Measurements from ENCODE around the gene HLF. TPM values are rescaled to one million over a fixed set of nuclear protein-coding genes. Genes with fewer than 3 reads are reported as not detected.

The HLF gene
- total RNA-seq, 2 experiments from 2014 or later = 0.79 to 0.86 TPM

DNA sequence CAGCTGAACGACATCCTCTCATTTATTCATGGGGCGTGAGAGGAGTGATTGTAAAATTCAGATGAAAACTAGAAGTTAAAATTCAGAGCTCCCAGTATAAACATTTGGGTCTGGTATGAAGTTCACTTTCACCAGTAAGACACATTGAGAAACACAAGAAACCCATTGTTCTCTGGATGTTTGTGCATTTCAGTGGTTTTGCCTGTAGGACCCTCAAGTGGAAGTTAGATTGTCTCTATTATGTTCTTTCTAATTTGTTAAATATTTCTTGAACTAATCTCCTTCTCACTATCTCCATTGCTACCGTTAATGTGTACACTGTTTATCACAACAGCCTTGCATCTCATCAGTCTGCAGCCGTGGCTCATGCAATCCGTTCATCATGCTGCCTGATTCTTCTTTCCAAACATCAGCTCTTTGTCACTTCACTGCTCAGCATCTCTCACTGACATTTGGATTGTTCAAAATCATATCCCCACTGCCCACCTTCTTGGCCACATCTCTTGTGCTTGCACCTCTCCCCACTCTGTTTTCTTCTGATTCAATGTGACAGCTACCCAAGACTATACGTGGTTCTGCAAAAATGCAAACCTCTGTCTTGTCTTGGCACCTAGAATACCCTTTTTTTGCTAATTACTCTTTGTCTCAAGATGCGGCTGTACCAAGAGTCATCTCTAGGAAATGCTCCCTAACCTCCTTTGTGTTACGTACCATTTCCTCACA, 49.5 kb downstream of the HLF start:
- CTCF ChIA-PET = no interaction called here
- intact Hi-C loops (cut with micrococcal nuclease) = loop anchor here (2.0 kb wide), 1 partner anchor 35 kb away; no protein-coding TSS in a partner anchor
- H3K4me1 Mint-ChIP-seq (ENCODE audit: low read depth) = peaks cover 6% of the 10 kb centered on the region

DNA sequence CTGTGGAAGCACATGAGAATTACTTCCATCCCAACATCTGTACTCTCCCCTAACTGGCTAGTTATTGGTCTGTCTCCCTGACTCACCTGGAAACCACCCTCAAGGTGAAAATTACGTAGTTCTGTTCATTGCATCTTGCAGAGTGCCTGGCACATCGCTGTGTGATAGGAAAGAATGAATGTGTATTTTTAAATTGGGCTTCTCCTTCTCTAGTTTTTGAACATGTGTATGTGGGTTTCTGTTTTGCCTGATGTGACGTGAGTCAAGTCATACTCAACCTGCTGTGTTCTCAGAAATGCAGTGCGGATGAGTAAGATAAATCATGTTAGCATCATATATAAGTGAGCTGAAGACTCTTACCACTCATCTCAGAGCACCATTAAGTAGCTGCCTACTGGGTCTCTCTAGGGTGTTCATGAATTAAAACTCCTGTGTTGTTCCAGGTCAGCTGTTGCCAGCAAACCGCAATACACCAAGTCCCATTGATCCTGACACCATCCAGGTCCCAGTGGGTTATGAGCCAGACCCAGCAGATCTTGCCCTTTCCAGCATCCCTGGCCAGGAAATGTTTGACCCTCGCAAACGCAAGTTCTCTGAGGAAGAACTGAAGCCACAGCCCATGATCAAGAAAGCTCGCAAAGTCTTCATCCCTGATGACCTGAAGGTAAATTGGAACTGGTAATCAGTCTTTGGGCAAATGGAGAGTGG, 50.2 kb downstream of the HLF start:
- H3K4me3 Mint-ChIP-seq = no peak overlapping the region
- no peaks in the 10 kb centered on the region for H3K9me3 Mint-ChIP-seq
- no peaks in the 10 kb centered on the region for H3K36me3 Mint-ChIP-seq (ENCODE audit: low read depth)
- H3K27ac Mint-ChIP-seq = peak overlapping the region; percentile 61
- intact Hi-C loops (cut with micrococcal nuclease) = loop anchor here (2.0 kb wide), 1 partner anchor 34 kb away; no protein-coding TSS in a partner anchor
- CTCF ChIA-PET = interaction anchor here (0.7 kb wide), 1 partner anchor 225 kb away, joined by 3 read pairs; no protein-coding TSS in a partner anchor
- H3K4me1 Mint-ChIP-seq (ENCODE audit: low read depth) = peaks cover 6% of the 10 kb centered on the region
- DNase-seq = peak; percentile 35
- H3K27me3 Mint-ChIP-seq (ENCODE audit: low read depth) = peaks cover 2% of the 10 kb centered on the region

More for the DNA sequence above, 49.5 kb downstream of the HLF start:
- Mint-ChIP-seq H3K27ac (peak overlapping the region; percentile 1), H3K4me3 (no peak overlapping the region), H3K27me3 (ENCODE audit: low read depth) (peaks cover 2% of the 10 kb centered on the region), H3K36me3 (ENCODE audit: low read depth) (no peaks in the 10 kb centered on the region), H3K9me3 (no peaks in the 10 kb centered on the region)
- DNase-seq = no peak

DNA sequence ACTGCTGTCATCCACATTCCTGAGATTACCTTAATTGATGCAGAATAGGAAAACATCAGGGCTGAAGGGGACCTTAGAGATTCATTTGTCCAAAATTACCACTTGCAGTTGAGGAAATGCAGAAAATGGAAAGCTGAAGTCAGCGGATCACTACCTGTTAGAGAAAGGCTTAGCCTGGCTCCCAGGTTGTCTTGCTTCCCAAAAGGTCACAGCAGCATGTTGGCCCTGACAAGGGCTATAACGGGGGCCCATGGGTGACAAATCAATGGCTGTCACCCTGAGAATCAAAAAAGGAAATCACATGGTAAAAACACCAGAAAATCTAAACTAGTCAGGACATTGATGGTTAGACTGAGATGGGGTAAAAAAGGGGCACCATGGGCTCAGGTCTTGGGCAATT, 51.7 kb downstream of the HLF start:
- Mint-ChIP-seq H3K9me3 (no peaks in the 10 kb centered on the region), H3K27me3 (ENCODE audit: low read depth) (peaks cover 2% of the 10 kb centered on the region), H3K4me3 (no peak overlapping the region), H3K27ac (no peak overlapping the region), H3K4me1 (ENCODE audit: low read depth) (peaks cover 6% of the 10 kb centered on the region), H3K36me3 (ENCODE audit: low read depth) (no peaks in the 10 kb centered on the region)
- DNase-seq = no peak
- intact Hi-C loops (cut with micrococcal nuclease) = no loop called here
- CTCF ChIA-PET = no interaction called here

DNA sequence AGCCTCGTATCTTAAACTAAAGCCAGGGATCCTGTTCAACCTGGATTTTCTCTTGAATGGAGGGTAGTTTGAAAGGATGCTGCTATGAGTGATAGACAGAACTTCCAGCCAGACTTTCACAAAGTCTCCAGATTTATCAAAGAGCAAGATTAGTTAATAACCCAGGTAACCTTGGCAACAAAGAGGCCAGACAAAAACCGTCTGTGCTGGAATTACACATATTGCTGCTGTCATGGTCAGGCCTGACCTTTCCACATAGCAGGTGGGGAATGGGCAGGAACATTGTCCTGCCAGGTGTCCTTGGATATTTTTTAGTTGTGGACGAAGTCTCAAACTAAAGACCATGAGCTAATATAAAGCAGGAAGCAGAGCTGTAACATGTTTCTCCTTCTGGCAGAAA, 52.5 kb downstream of the HLF start:
- DNase-seq = no peak
- Mint-ChIP-seq H3K27me3 (ENCODE audit: low read depth) (peaks cover 2% of the 10 kb centered on the region), H3K27ac (no peak overlapping the region), H3K36me3 (ENCODE audit: low read depth) (no peaks in the 10 kb centered on the region), H3K9me3 (no peaks in the 10 kb centered on the region), H3K4me3 (no peak overlapping the region), H3K4me1 (ENCODE audit: low read depth) (peaks cover 6% of the 10 kb centered on the region)
- CTCF ChIA-PET = interaction anchor here (0.6 to 1.0 kb wide), 3 partner anchors 31 to 324 kb away, joined by 3 to 4 read pairs (median 4); no protein-coding TSS in a partner anchor
- intact Hi-C loops (cut with micrococcal nuclease) = no loop called here

DNA sequence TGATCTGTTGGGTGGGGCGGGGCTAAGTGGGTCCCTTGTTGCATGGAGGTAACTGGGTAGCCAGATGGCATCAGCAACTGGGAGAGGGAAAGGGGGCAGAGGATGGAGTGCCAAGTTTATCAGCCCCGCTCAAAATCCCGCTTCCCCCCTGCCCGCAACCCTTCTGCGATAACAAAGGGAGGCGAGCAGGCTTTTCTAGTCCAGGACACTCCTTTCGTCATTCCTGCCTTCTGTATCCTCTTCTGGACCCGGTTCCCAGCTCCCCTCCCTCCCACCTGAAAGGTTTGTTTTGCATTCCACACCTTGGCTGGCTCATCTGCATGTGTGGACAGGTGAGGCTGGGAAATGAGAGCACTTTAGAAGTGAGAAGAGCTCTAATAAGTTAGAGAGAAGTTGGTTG, 53.3 kb downstream of the HLF start:
- intact Hi-C loops (cut with micrococcal nuclease) = no loop called here
- Mint-ChIP-seq H3K4me1 (ENCODE audit: low read depth) (peaks cover 6% of the 10 kb centered on the region), H3K4me3 (no peak overlapping the region), H3K9me3 (no peaks in the 10 kb centered on the region), H3K27ac (no peak overlapping the region), H3K36me3 (ENCODE audit: low read depth) (no peaks in the 10 kb centered on the region), H3K27me3 (ENCODE audit: low read depth) (peaks cover 2% of the 10 kb centered on the region)
- DNase-seq = no peak
- CTCF ChIA-PET = interaction anchor here (0.6 to 1.0 kb wide), 2 partner anchors 44 to 325 kb away, joined by 3 to 4 read pairs; no protein-coding TSS in a partner anchor

DNA sequence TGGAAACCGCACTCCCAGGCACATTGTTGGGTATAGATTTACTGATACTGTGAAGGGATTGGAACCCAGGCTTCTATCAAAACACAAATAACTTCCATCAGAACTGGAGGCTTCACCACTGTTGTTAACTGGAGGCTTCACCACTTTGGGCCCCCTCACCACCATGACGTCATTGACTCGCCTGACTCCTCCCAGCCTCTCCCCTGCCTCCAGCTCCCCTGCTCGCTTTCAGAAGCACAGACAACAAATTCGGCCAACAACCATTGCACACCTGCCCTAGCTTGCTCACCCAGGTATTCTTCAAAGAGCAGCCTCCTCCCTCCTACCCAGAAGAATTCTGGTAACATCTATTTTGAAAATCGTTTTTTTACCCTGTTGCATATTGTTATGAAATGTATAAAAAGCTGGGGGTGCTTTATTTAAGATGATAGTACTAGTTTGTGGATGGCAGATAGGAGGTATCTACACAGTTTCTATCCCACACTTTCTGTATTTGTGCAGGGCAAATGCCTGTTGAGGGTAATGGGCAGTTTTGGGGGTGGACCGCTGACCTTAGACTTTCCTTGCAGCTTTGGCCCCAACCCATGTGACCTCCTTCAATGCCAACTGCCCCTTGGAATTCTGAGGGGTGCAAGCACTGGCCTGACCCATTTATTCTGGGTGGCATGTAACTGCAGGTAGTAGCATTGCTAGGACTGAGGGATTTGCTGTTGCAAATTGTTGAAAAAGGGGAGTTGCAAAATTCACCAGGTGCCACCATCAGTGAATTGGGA, 54.1 kb downstream of the HLF start:
- H3K4me1 Mint-ChIP-seq (ENCODE audit: low read depth) = peaks cover 3% of the 10 kb centered on the region
- H3K36me3 Mint-ChIP-seq (ENCODE audit: low read depth) = no peaks in the 10 kb centered on the region
- no peak overlapping the region for H3K4me3 Mint-ChIP-seq
- CTCF ChIA-PET = no interaction called here
- intact Hi-C loops (cut with micrococcal nuclease) = no loop called here
- DNase-seq = no peak
- no peaks in the 10 kb centered on the region for H3K9me3 Mint-ChIP-seq
- H3K27me3 Mint-ChIP-seq (ENCODE audit: low read depth) = peaks cover 2% of the 10 kb centered on the region
- H3K27ac Mint-ChIP-seq = no peak overlapping the region

DNA sequence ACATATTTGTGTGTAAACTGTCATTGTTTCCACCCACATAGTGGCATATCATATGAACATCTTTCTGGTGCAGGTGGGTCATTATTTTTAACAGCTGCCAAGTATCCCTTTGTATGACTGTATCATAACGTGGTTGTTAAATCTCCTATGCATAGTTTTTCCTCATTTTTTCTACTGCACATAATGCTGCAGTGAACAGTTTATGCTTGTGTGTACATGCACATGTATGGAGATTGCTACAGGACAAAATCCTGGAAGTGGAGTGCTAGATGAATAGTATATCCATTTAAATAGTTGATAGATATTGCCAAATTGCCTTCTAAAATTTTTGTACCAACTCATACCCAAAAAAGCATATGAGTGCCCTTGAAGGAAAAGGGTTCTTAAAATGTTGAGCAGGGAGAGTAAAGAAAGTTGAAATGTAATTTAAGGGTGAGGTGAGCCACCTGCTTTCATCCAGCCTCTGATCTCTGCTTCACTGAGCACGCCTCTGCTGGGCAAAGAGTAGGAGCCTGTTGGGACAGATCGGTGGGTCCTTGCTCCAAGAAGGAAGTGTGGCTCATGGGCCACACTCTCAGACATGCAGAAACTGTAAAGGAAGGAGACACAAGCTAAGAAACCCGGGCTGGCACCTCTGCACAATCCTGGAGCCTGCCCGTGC, 55.3 kb downstream of the HLF start:
- Mint-ChIP-seq H3K27me3 (ENCODE audit: low read depth) (peaks cover 5% of the 10 kb centered on the region), H3K4me1 (ENCODE audit: low read depth) (no peaks in the 10 kb centered on the region), H3K27ac (no peak overlapping the region), H3K4me3 (no peak overlapping the region), H3K9me3 (no peaks in the 10 kb centered on the region), H3K36me3 (ENCODE audit: low read depth) (no peaks in the 10 kb centered on the region)
- DNase-seq = no peak
- intact Hi-C loops (cut with micrococcal nuclease) = no loop called here
- CTCF ChIA-PET = interaction anchor here (0.8 kb wide), 1 partner anchor 36 kb away, joined by 3 read pairs; no protein-coding TSS in a partner anchor

DNA sequence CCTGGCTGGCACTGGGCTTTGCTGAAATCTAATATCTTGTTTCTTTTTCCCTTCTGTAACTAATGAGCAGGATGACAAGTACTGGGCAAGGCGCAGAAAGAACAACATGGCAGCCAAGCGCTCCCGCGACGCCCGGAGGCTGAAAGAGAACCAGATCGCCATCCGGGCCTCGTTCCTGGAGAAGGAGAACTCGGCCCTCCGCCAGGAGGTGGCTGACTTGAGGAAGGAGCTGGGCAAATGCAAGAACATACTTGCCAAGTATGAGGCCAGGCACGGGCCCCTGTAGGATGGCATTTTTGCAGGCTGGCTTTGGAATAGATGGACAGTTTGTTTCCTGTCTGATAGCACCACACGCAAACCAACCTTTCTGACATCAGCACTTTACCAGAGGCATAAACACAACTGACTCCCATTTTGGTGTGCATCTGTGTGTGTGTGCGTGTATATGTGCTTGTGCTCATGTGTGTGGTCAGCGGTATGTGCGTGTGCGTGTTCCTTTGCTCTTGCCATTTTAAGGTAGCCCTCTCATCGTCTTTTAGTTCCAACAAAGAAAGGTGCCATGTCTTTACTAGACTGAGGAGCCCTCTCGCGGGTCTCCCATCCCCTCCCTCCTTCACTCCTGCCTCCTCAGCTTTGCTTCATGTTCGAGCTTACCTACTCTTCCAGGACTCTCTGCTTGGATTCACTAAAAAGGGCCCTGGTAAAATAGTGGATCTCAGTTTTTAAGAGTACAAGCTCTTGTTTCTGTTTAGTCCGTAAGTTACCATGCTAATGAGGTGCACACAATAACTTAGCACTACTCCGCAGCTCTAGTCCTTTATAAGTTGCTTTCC, 56.0 kb downstream of the HLF start:
- no peak overlapping the region for H3K4me3 Mint-ChIP-seq
- intact Hi-C loops (cut with micrococcal nuclease) = no loop called here
- no peaks in the 10 kb centered on the region for H3K36me3 Mint-ChIP-seq (ENCODE audit: low read depth)
- H3K27ac Mint-ChIP-seq = no peak overlapping the region
- H3K9me3 Mint-ChIP-seq = no peaks in the 10 kb centered on the region
- H3K27me3 Mint-ChIP-seq (ENCODE audit: low read depth) = peaks cover 5% of the 10 kb centered on the region
- CTCF ChIA-PET = interaction anchor here (0.8 kb wide), 1 partner anchor 35 kb away, joined by 3 read pairs; no protein-coding TSS in a partner anchor
- DNase-seq = no peak
- H3K4me1 Mint-ChIP-seq (ENCODE audit: low read depth) = no peaks in the 10 kb centered on the region

DNA sequence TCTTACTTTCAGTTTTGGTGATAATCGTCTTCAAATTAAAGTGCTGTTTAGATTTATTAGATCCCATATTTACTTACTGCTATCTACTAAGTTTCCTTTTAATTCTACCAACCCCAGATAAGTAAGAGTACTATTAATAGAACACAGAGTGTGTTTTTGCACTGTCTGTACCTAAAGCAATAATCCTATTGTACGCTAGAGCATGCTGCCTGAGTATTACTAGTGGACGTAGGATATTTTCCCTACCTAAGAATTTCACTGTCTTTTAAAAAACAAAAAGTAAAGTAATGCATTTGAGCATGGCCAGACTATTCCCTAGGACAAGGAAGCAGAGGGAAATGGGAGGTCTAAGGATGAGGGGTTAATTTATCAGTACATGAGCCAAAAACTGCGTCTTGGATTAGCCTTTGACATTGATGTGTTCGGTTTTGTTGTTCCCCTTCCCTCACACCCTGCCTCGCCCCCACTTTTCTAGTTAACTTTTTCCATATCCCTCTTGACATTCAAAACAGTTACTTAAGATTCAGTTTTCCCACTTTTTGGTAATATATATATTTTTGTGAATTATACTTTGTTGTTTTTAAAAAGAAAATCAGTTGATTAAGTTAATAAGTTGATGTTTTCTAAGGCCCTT, 56.8 kb downstream of the HLF start:
- CTCF ChIA-PET = interaction anchor here (1.6 kb wide), 1 partner anchor 35 kb away, joined by 4 read pairs; no protein-coding TSS in a partner anchor
- Mint-ChIP-seq H3K4me3 (no peak overlapping the region), H3K27ac (no peak overlapping the region), H3K36me3 (ENCODE audit: low read depth) (no peaks in the 10 kb centered on the region), H3K27me3 (ENCODE audit: low read depth) (peaks cover 5% of the 10 kb centered on the region), H3K4me1 (ENCODE audit: low read depth) (no peaks in the 10 kb centered on the region), H3K9me3 (no peaks in the 10 kb centered on the region)
- DNase-seq = no peak
- intact Hi-C loops (cut with micrococcal nuclease) = no loop called here

DNA sequence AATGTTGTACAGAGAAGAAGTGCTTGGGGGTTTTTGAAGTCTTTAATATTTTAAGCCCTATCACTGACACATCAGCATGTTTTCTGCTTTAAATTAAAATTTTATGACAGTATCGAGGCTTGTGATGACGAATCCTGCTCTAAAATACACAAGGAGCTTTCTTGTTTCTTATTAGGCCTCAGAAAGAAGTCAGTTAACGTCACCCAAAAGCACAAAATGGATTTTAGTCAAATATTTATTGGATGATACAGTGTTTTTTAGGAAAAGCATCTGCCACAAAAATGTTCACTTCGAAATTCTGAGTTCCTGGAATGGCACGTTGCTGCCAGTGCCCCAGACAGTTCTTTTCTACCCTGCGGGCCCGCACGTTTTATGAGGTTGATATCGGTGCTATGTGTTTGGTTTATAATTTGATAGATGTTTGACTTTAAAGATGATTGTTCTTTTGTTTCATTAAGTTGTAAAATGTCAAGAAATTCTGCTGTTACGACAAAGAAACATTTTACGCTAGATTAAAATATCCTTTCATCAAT, 57.8 kb downstream of the HLF start:
- Mint-ChIP-seq H3K9me3 (no peaks in the 10 kb centered on the region), H3K27ac (no peak overlapping the region), H3K4me1 (ENCODE audit: low read depth) (no peaks in the 10 kb centered on the region), H3K36me3 (ENCODE audit: low read depth) (no peaks in the 10 kb centered on the region), H3K27me3 (ENCODE audit: low read depth) (peaks cover 5% of the 10 kb centered on the region), H3K4me3 (no peak overlapping the region)
- intact Hi-C loops (cut with micrococcal nuclease) = no loop called here
- CTCF ChIA-PET = interaction anchor here (1.6 kb wide), 1 partner anchor 34 kb away, joined by 4 read pairs; no protein-coding TSS in a partner anchor
- DNase-seq = no peak

All from activated naive CD4-positive, alpha-beta T cell treated with anti-CD3 and anti-CD28 coated beads for 36 hours (primary cell).